Subcutaneous abdominal adipose tissue (tissue), 5 donors: ENCODE data around the gene TTC28.
"Not testable (repeated sequence)": the region's sequence is repeated elsewhere in the genome, so short reads cannot be mapped to it uniquely, and the experiment has no call there.

ENCODE experiments used
- H3K27ac ChIP-seq: one replicate; pipeline ENCODE4 v1.7.0; 2013; ENCODE audit warnings: low read depth, mild to moderate bottlenecking, inconsistent platforms, low read length, moderate library complexity
- H3K27me3 ChIP-seq, 5 donors: one replicate each; pipeline ENCODE4 v1.7.0; 2013; ENCODE audit warnings: low read length in 5 of 5, inconsistent platforms in 1 of 5; ENCODE audit not compliant: control insufficient read depth in 5 of 5, insufficient read depth in 4 of 5
- H3K36me3 ChIP-seq, 5 donors: one replicate each; pipeline ENCODE4 v1.7.0; 2013; ENCODE audit warnings: low read length in 5 of 5; ENCODE audit not compliant: control insufficient read depth in 5 of 5, insufficient read depth in 5 of 5
- H3K4me1 ChIP-seq, 5 donors: one replicate each; pipeline ENCODE4 v1.7.0; 2013; ENCODE audit warnings: low read length in 5 of 5, mild to moderate bottlenecking in 3 of 5, moderate library complexity in 1 of 5; ENCODE audit not compliant: control insufficient read depth in 5 of 5, insufficient read depth in 5 of 5
- H3K4me3 ChIP-seq, 5 donors: one replicate each; pipeline ENCODE4 v1.7.0; 2013; ENCODE audit warnings: low read length in 5 of 5, low read depth in 1 of 5
- H3K9ac ChIP-seq, 5 donors: one replicate each; pipeline ENCODE4 v1.7.0; 2013; ENCODE audit warnings: low read length in 5 of 5, mild to moderate bottlenecking in 4 of 5, moderate library complexity in 3 of 5
- H3K9me3 ChIP-seq, 5 donors: one replicate each; pipeline ENCODE4 v1.7.0; 2013; ENCODE audit warnings: low read length in 5 of 5; ENCODE audit not compliant: control insufficient read depth in 5 of 5
- donor health status: healthy.
- donor health status: healthy.
- donor health status: healthy.
- donor health status: healthy.
- donor health status: healthy.

TTC28 gene

GRCh38 chr22:28478564-28478963 lies 201.1 kb downstream of the TTC28 start:
- Histone ChIP-seq H3K9me3 (no peaks in the 10 kb centered on the region), H3K4me1 (no peaks in the 10 kb centered on the region), H3K27me3 (no peaks in the 10 kb centered on the region), H3K4me3 (no peak overlapping the region), H3K9ac (no peak overlapping the region), H3K36me3 (no peaks in the 10 kb centered on the region), H3K27ac (no peak overlapping the region)

GRCh38 chr22:28477556-28477955 lies 202.1 kb downstream of the TTC28 start:
- H3K9ac ChIP-seq: no peak overlapping the region
- no peaks in the 10 kb centered on the region for H3K27me3 ChIP-seq
- no peaks in the 10 kb centered on the region for H3K36me3 ChIP-seq
- H3K4me1 ChIP-seq: no peaks in the 10 kb centered on the region
- no peak overlapping the region for H3K27ac ChIP-seq
- no peak overlapping the region for H3K4me3 ChIP-seq
- H3K9me3 ChIP-seq: no peaks in the 10 kb centered on the region

GRCh38 chr22:28474330-28474729 lies 205.3 kb downstream of the TTC28 start:
- Histone ChIP-seq H3K27ac (no peak overlapping the region), H3K36me3 (no peaks in the 10 kb centered on the region), H3K9ac (no peak overlapping the region), H3K9me3 (no peaks in the 10 kb centered on the region), H3K4me1 (no peaks in the 10 kb centered on the region), H3K27me3 (no peaks in the 10 kb centered on the region), H3K4me3 (no peak overlapping the region)

- Histone ChIP-seq H3K4me1 (no peaks in the 10 kb centered on the region), H3K4me3 (no peak overlapping the region), H3K9me3 (no peaks in the 10 kb centered on the region), H3K27me3 (no peaks in the 10 kb centered on the region), H3K27ac (no peak overlapping the region), H3K9ac (no peak overlapping the region), H3K36me3 (no peaks in the 10 kb centered on the region)
Observed at GRCh38 chr22:28473258-28473657, 206.4 kb downstream of the TTC28 start.

- H3K4me3 ChIP-seq, H3K9me3 ChIP-seq, H3K27me3 ChIP-seq, H3K36me3 ChIP-seq, H3K9ac ChIP-seq, H3K4me1 ChIP-seq, H3K27ac ChIP-seq: not testable (repeated sequence)
Observed at GRCh38 chr22:28467055-28467454, 212.6 kb downstream of the TTC28 start.

GRCh38 chr22:28466399-28466798 lies 213.2 kb downstream of the TTC28 start:
- Histone ChIP-seq H3K36me3 (no peaks in the 10 kb centered on the region), H3K9me3 (no peaks in the 10 kb centered on the region), H3K4me3 (no peak overlapping the region), H3K27me3 (no peaks in the 10 kb centered on the region), H3K4me1 (peaks cover 0 to 4% (median 2%) of the 10 kb centered on the region in 5 donors), H3K27ac (no peak overlapping the region), H3K9ac (no peak overlapping the region)

- H3K9me3 ChIP-seq: no peaks in the 10 kb centered on the region
- no peak overlapping the region for H3K4me3 ChIP-seq
- no peak overlapping the region for H3K27ac ChIP-seq
- H3K36me3 ChIP-seq: no peaks in the 10 kb centered on the region
- H3K9ac ChIP-seq: no peak overlapping the region
- H3K4me1 ChIP-seq: peaks cover 0 to 4% (median 2%) of the 10 kb centered on the region in 5 donors
- no peaks in the 10 kb centered on the region for H3K27me3 ChIP-seq
Observed at GRCh38 chr22:28465841-28466240, 213.8 kb downstream of the TTC28 start.

GRCh38 chr22:28464127-28464526 lies 215.5 kb downstream of the TTC28 start:
- H3K27me3 ChIP-seq: no peaks in the 10 kb centered on the region
- no peaks in the 10 kb centered on the region for H3K36me3 ChIP-seq
- peaks cover 0 to 4% (median 2%) of the 10 kb centered on the region in 5 donors for H3K4me1 ChIP-seq
- no peaks in the 10 kb centered on the region for H3K9me3 ChIP-seq
- no peak overlapping the region for H3K27ac ChIP-seq
- H3K9ac ChIP-seq: no peak overlapping the region
- no peak overlapping the region for H3K4me3 ChIP-seq

- H3K27me3 ChIP-seq, H3K27ac ChIP-seq, H3K9ac ChIP-seq, H3K36me3 ChIP-seq, H3K9me3 ChIP-seq, H3K4me3 ChIP-seq, H3K4me1 ChIP-seq: not testable (repeated sequence)
Observed at GRCh38 chr22:28463408-28463807, 216.2 kb downstream of the TTC28 start.

GRCh38 chr22:28462901-28463300 lies 216.7 kb downstream of the TTC28 start:
- no peaks in the 10 kb centered on the region for H3K27me3 ChIP-seq

GRCh38 chr22:28462041-28462440 lies 217.6 kb downstream of the TTC28 start:
- H3K27me3 ChIP-seq: no peaks in the 10 kb centered on the region
- peaks cover 0 to 4% (median 2%) of the 10 kb centered on the region in 5 donors for H3K4me1 ChIP-seq
- no peaks in the 10 kb centered on the region for H3K9me3 ChIP-seq
- no peak overlapping the region for H3K27ac ChIP-seq
- H3K9ac ChIP-seq: no peak overlapping the region
- no peak overlapping the region for H3K4me3 ChIP-seq
- H3K36me3 ChIP-seq: no peaks in the 10 kb centered on the region

More at GRCh38 chr22:28462901-28463300, 216.7 kb downstream of the TTC28 start:
- no peaks in the 10 kb centered on the region for H3K9me3 ChIP-seq
- no peak overlapping the region for H3K9ac ChIP-seq
- H3K36me3 ChIP-seq: no peaks in the 10 kb centered on the region
- no peak overlapping the region for H3K27ac ChIP-seq
- H3K4me3 ChIP-seq: no peak overlapping the region
- H3K4me1 ChIP-seq: peaks cover 0 to 4% (median 2%) of the 10 kb centered on the region in 5 donors
